ENCODE data around the gene PPP2R1A. TPM values are rescaled to one million over a fixed set of nuclear protein-coding genes. Genes with fewer than 3 reads are reported as not detected.
A peak's percentile ranks its signal among the peaks of the same experiment; 100 is the strongest.

Gene PPP2R1A
- total and polyA plus RNA-seq, 2 donors (not counting 3 experiments of a cell fraction or from before 2014, with no cell fraction given): 221 to 253 TPM

- CTCF ChIA-PET: interaction anchor here (1.3 kb wide), 1 partner anchor 12 kb away, joined by 3 read pairs; no protein-coding TSS in a partner anchor
- Histone ChIP-seq H4K20me1 (replicated peaks; ENCODE audit: control insufficient read depth, extremely low read depth, insufficient read depth, low read length) (no peaks in the 10 kb centered on the region), H3K27ac (ENCODE audit: insufficient read depth, low read depth, low read length) (no peak overlapping the region), H2AFZ (ENCODE audit: low read depth, low read length) (peak overlapping the region; percentile 98), H3K4me3 (replicated peaks in 1 of 3; ENCODE audit: insufficient read depth in 1 of 3, low read depth in 1 of 3, low read length in 3 of 3) (no peak overlapping the region), H3K79me2 (ENCODE audit: control insufficient read depth, insufficient read depth, low read length) (no peaks in the 10 kb centered on the region), H3K9me1 (replicated peaks; ENCODE audit: control insufficient read depth, extremely low read depth, insufficient read depth, low read length) (no peaks in the 10 kb centered on the region), H3K27me3 (ENCODE audit: control insufficient read depth in 2 of 2, insufficient read depth in 2 of 2, low read length in 2 of 2) (no peaks in the 10 kb centered on the region), H3K9ac (replicated peaks; ENCODE audit: extremely low read depth, insufficient read depth, low read length) (no peak overlapping the region), H3K4me1 (ENCODE audit: control insufficient read depth, extremely low read depth, insufficient read depth, low read length) (peaks cover 4% of the 10 kb centered on the region), H3K4me2 (ENCODE audit: insufficient read depth, low read length) (no peak overlapping the region), H3K9me3 (replicated peaks; ENCODE audit: control insufficient read depth, insufficient read depth, low read length) (no peaks in the 10 kb centered on the region), H3K36me3 (ENCODE audit: control insufficient read depth in 2 of 2, extremely low read depth in 1 of 2, insufficient read depth in 2 of 2, low read length in 2 of 2) (peaks cover 0 to 3% of the 10 kb centered on the region in 2 experiments)
- BruUV-seq (replicated peaks): no TSS peak
- dilution Hi-C loops (cut with MboI; ENCODE audit: extremely low pct_ligation_motif_present, low sequenced_read_pairs): no loop called here
- DNase-seq (ENCODE audit: low read depth, low spot score) (no peak), FAIRE-seq (no peak)
- POLR2A ChIA-PET: interaction anchor here (1.3 kb wide), 1 partner anchor 17 kb away, joined by 6 read pairs; the partner anchor contains the start of gene PPP2R1A
- intact Hi-C loops (cut with micrococcal nuclease): no loop called here
- TF ChIP-seq POLR2A (IDR thresholded peaks at IDR 0.05; ENCODE audit: low read depth, low read length) (no peak), GATA2 (IDR thresholded peaks at IDR 0.05; ENCODE audit: insufficient read depth, insufficient read length, low read depth, low read length) (no peak), POLR2AphosphoS5 (IDR thresholded peaks at IDR 0.05; ENCODE audit: insufficient read depth, low read depth, low read length) (no peak), JUN (IDR thresholded peaks at IDR 0.05; ENCODE audit: borderline replicate concordance, insufficient read depth, insufficient read length, low read depth) (no peak), FOS (IDR thresholded peaks at IDR 0.05; ENCODE audit: borderline replicate concordance, insufficient read depth, low read length) (no peak), MAX (IDR thresholded peaks at IDR 0.05; ENCODE audit: insufficient read depth, insufficient read length) (no peak), EZH2 (IDR thresholded peaks at IDR 0.05; ENCODE audit: borderline replicate concordance, low read depth, low read length, severe bottlenecking) (no peak), MYC (IDR thresholded peaks at IDR 0.05; ENCODE audit: low read depth, low read length) (no peak), CTCF (IDR thresholded peaks at IDR 0.05; ENCODE audit: extremely low read depth in 1 of 2, insufficient read depth in 1 of 2, low read depth in 1 of 2, low read length in 2 of 2) (no peak)
Observed at GRCh38 chr19:52172347-52172746, 17.5 kb upstream of the PPP2R1A start.
